GM19023 (cell line): ENCODE results near the gene FBXO46.
"Not testable (repeated sequence)": the region's sequence is repeated elsewhere in the genome, so short reads cannot be mapped to it uniquely, and the experiment has no call there.

Experiments used
- ATAC-seq: cut with Tn5 transposase; IDR thresholded peaks from one replicate; pipeline ENCODE4 v1.9.1; 2021; ENCODE audit warnings: mild to moderate bottlenecking, moderate library complexity; ENCODE audit not compliant: unreplicated experiment

FBXO46 gene

DNA sequence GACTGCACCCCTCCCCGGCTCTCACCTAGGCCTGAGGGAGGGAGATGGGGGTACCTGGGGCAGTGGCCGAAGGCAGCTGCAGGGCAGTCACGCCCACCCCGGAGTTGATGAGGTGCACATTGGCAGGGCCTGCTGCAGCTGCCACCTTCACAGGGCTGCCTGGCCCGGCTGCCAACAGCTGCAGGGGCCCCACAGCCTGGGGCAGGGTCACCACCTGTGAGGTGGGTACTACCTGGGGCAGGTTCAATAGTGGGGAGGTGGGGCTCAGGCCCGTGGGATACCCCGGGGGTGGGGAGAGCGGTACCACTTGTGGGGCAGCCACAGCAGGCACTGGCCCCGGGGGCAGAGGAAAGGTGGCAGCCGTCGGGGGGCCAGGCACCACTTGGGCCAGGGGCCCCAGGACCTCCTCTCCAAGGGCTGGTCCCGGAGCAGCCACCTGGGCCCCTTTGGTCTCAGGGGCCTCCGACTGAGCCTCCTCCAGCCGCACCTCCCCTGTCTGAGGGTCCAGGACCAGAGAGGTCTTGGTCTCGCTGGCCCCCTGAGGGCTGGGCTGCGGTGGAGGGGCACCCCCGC is 35.7 kb upstream of the FBXO46 start:
- no peak for ATAC-seq

DNA sequence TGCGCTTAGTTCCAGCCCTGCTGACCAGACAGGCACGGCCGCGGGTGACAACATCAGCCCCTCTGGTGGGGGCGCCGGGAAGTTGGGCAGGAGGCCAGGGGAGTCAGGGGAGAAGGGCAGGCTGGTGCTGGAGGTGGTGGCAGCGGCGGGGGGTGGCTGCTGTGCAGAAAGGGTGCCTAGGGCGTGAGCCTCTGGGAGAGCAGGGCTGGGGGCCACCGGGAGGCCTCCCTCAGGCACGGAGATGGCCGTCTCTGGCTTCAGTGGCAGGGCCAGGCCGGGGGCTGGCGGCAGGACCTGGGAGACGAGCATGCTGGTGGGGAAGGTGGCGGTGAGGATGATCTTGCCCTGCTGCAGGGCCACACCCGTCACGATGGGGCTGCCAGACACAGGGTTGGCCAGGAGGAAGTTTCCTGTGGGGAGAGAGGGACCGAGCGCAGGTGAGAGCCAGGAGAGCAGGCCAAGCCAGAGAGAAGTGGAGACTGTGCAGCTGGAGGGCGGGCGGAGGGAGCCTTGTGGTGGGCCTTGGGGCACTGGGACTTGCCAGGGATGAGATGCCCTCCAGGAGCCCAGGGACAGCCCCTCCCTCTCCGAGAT is 35.1 kb upstream of the FBXO46 start:
- ATAC-seq: no peak

DNA sequence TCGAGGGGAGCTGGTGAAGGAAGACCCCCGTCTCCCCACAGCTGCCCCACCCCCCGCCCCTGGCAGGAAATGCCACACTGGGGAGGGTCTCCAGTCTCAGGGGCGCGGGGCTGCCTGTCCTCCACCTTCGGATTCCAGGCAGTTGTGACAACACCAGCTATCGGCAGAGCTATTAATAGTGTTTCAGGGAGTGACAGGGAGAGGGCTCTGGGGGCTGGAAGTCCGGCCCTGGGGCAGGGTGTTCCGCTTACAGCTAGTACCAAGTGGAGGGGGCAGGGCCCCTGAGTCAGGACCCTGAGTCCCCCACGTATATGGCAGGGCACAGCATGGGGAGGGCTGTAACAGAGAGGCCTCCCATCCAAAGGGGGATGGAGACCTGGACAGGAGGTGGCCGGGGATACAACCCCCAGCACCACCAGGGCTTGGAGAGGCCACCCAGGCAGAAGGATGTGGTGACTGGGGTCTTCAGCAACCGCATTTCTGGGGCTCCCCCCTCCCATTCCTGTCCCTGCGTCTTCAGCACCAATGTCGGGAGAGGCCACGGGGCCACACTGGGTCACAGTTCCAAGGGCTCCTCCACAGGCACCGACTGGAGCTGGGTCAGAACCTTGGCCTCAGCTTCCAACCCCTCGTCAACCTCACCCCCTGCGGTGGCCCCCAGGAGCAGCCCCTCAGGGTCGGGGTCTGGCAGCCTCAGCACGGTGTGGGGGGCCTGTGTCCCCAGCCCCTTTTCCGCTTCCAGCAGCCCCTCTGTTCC is 34.4 kb upstream of the FBXO46 start:
- ATAC-seq: no peak

DNA sequence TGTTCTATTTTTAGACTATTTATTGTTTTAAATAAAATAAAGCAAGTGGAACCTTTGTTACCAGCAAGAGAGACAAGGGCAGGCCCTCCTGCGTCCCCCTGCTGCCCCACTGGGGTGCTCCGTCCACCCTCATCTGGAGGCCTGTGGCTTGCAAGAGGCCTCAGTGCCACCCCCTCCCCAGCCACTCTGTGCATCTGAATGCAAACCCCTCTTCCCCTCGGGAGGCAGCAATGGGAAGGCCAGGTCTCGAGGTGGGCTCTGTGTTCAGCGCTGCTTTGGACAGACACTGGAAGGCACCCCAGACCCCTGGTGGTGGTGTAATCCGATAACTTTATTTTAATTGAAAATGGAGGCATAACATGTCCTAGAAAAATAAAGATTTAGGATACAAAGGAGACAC is 33.8 kb upstream of the FBXO46 start:
- no peak for ATAC-seq

DNA sequence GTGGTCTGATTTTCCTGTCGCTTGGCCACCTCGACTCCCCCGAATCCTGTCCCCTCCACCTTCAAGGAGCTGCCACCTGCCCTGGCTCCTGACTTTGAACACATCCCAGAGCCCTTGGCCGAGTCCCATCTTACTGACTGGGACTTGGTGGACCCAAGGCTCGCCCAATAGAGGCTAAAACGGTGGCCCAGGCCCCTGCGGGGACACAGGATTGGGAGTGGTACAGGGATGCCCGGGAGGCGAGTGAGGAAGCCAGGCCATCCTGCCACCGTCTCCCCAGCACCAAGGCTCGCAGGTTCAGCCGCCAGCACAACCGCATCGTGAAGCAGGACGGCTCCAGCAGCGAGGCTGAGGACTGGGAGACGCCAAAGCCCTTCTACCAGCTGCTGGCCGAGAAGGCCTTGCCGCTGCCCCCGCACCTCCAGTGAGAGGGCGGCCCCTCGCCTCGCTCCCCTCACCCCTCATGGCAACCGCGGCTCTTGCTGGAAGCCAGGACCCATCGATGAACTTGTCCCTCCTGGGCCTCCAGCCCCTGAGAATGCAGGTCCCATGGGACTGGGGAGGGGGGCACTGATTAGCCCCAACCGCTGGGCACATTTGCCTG is 33.1 kb upstream of the FBXO46 start:
- ATAC-seq: no peak

DNA sequence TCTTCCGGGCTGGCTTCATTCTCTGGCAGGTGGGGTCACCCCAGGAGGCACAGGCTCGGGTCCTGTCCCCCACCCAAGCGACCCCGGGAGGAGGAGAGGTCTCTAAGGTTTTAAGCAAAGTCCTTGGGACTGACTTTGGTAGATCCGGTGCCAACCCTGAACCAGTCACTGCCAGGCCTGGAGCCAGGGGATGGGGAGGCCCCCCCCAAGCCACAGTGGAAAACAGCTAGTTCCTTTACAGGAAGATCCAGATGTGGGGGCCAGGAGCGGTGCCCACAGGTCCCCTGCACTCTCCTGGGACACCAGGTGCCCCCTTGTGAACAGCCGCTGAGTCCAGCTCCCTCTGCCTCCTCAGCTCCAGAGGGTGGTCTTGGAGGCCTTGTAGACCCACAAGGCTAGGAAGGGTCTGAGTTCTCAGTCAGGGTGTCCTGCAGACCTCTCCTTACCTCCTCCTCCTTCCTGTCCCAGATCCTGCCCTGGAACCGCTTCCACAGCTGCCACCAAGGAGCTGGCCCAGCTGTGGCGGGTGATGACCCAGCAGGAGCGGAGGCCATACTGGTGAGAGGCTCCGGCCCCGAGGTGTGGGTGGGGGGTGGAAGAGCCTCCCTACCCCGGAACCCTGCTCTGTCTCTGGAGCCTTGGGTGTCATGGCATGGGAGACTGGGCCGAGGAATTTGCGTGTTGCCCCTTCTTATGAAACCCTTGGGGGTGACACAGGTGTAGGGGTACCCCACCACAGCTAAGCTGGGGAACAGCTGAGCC is 32.4 kb upstream of the FBXO46 start:
- ATAC-seq: no peak

DNA sequence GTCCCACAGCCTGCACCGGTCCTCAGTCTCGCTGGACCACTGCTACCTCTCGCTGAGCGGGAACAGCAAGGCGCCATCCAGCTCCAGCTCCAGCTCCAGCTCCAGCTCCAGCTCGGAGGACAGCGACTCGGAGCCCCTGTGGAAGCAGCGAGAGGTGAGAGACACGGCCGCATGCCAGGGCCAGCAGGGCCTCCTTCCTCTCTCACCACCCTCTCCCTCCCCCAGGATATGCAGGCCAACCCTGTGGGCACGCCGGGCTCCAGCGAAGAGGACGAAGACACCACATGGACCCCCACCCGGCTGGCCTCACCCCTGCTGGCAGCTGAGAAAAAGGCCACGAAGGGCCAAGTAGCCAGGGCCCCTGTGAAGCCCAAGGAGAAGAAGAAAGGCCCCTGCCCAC is 31.0 kb upstream of the FBXO46 start:
- ATAC-seq: no peak

DNA sequence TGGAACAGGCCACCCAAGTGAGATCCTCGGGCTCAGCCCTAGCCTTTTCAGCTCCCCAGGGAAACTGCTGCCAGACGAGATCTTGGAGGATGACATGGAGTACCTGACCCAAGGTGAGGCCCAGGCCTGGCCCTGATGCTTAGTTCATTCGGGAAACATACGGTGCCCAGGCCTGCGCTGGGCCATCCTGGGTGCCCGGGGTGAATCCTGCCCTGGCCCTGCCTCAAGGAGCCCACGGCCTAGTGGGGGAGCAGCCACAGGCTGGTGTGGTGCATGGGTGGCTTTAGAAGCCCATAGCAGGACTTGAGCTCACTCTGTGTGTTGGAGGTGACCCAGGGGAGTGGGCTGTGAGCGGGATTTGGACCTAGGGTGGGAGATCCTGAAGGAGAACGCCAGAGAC is 28.2 kb upstream of the FBXO46 start:
- ATAC-seq: no peak

DNA sequence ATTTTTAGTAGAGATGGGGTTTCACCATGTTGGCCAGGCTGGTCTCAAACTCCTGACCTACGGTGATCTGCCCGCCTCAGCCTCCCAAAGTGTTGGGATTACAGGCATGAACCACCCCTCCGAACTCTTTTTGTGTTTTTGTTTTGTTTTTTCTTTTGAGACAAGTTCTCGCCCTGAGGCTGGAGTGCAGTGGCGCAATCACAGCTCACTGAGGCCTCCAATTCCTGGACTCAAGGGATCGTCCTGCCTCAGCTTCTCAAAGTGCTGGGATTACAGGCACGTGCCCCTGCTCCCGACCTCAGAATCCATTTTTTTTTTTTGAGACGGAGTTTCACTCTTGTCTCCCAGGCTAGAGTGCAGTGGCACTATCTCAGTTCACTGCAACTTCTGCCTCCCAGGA is 27.0 kb upstream of the FBXO46 start:
- no peak for ATAC-seq

DNA sequence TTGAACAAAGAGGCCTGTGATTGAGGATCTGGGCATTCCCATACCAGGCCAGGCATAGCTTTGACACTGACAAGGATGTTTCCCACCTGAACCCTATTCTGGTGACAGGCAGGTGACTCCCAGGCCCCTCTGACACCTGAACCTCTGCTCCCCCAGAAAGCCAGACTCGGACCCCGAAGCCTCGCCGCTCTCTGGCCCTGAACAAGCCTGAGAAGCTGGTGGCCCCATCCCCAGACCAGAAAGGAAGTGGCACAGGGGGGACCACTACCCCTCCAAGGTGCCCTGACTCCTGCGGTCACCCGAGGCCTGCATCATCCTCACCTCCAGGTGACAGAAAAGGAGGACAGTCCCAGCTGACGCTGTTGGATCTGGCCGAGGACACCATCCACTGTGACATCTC is 23.6 kb upstream of the FBXO46 start:
- no peak for ATAC-seq

DNA sequence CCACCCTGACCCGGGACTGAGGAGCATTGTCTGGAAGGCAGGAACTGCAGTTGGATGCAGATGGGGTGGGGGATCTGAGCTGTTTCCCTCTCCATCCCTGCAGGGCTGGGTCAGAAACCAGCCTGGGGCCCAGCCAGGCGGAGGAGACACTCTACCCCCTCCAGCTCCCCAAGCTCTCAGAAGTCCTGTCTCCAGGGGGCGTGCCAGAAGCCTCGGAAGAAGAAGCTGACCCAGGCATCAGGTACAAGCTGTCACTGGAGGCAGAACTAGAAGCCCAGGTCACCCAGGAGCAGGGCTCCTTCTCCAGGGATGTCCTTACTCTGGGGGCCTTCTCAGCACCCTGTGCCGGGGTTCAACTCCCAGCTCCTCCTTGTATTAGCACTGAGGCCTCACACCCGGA is 22.9 kb upstream of the FBXO46 start:
- no peak for ATAC-seq

DNA sequence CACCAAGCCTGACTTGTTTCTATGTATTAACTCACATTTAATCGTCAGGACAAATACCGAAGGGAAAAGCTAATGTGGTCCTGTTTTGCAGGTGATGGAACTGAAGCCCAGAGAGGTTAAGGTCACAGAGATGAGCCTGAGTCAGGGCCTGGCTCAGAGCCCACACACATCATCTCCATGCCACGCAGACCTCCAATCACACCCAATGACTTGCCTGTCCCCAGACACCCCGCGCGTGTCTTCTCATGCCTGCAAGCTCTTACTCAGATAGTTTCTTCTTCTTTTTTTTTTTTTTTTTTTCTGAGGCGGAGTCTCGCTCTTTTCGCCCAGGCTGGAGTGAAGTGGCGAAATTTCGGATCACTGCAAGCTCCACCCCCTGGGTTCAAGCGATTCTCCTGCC is 21.9 kb upstream of the FBXO46 start:
- no peak for ATAC-seq

DNA sequence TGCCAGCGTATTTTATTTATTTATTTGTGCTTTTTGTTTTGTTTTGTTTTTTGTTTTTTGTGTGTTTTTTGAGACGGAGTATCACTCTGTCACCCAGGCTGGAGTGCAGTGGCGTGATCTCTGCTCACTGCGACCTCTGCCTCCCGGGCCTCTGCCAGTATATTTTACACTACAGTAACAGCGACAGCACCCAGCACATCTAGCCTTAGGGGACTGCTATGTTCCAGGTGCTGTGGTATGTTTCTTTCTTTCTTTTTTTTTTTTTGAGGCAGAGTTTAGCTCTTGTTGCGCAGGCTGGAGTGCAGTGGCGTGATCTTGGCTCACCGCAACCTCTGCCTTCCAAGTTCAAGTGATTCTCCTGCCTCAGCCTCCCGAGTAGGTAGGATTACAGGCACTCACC is 20.8 kb upstream of the FBXO46 start:
- not testable (repeated sequence) for ATAC-seq

DNA sequence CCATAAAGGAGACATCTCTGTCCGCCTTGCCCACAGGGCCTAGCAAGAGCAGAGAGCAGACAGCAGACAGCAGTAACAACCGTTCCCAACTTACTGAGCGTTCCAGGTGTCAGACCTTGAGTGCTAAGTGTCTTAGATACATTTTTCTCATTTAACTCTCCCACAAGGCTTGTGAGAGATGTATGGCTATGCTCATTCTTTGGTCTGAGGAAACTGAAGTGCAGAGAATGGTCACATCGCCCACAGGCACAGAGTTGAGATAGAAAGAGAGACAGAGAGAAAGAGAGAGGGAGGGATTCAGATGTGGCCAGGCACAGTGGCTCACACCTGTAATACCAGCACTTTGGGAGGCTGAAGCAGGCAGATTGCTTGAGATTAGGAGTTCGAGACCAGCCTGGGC is 16.8 kb upstream of the FBXO46 start:
- ATAC-seq: no peak

DNA sequence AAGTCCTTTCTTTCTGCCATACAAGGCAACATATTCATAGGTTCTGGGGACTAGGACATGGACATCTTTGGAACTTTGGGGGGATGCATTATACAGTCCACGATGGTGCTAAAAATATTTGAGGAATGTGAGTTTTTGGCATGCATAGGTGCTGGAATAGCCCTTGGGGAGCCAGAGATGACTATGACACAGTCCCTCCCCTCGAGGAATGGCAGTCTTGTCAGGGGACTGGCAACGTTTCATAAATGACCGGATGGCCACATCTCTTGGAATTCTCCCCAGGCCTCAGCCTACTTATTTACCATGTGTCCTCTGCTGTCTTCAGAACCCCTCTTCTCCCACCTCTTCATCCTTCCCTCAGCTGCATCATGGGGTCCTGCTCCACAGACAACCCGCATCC is 16.2 kb upstream of the FBXO46 start:
- ATAC-seq: no peak

DNA sequence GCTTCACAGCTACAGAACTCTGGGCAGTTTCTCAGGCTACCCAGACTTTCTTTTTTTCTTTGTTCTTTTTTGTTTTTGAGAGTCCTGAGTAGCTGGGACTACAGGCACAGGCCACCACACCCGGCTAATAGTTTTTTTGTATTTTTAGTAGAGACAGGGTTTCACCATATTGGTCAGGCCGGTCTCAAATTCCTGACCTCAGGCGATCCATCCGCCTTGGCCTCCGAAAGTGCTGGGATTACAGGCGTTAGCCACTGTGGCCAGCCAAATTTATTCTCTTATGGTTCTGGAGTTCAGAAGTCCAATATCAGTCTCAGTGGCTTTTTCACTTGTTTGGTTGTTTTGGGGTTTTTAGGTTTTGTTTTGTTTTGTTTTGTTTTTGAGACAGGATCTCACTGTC is 14.9 kb upstream of the FBXO46 start:
- ATAC-seq: no peak

DNA sequence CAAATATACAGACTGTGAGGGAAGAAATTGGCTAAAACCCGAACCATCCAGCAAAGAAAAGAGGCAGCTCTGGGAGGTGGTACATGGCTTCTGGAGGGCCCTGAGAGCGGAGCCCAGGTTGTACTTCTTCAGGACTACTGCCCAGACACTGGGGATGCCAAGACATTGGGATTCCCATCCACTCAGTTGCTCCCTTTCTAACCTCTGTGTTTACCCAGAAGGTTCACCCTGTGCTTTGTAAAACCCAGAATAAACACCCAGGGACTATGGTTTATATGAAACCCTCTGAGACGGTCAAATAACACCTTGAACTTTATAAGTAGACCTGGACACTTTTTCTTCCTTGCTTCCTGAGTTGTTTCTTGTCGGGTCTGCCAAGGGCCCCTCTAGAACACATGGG is 12.3 kb upstream of the FBXO46 start:
- no peak for ATAC-seq

DNA sequence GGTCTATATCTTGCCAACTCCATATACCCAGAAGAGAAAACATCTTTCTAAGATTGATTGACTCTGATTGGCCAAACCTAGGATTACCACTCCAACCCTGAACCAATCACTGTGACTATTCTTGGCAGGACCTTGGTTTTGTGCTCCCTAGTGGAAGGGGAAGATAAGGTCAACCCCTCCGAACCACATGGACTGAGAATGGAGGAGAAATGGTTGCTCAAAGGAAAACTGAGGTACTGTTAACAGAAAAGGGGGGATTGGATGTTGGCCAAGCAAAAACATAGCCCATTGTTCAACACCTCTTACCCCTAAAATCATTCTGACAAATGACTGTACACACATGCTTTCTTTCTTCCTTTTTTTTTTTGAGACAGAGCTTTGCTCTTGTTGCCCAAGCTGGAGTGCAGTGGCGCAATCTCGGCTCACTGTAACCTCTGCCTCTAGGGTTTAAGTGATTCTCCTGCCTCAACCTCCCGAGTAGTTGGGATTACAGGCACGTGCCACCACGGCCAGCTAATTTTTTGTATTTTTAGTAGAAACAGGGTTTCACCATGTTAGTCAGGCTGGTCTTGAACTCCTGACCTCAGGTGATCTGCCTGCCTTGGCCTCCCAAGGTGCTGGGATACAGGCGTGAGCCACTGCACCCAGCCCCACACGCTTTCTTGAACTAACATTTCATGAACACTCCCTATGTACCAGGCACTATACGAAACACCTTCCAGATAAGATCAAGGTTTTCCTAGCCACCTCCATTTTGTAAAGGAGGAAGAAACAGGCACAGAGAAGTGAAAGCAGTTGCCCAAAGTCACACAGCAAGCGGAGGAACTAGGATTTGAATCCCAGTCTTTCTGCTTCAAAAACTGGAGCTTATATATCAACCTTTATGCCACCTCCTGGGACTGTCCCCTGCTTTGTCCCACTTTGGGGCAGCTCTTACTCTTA is 9.1 kb upstream of the FBXO46 start:
- ATAC-seq: no peak

DNA sequence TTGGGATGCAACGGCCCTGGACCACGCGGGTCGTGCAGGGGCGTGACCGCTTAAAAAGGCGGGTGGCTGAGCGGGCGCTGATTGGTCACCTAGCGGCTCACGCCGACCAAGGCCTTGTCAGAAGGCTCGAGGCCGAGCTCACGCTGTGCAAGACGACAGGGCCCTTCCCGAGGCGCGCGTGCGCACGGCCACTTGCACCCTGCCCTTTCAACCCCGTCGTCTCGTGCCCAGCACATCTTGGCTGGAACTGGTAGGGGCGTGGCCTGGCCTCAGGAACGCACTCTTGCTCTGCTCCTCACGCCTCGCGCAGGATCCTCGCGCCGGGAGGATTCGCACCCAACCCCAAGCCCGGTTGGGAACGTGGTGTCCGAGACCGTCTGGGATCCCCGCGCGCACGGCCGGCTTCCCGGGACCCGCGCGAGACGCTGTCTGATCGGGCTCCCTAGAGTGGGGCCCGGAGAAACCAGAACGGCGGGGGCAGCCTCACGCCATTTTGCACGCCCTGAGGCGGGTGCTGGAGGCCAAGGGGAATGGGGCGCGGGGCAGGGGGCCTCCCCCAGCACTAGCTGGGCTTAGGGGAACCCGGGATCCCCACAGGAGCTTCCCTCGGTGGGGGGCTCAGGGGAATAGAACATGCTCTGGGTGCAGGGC is 2.6 kb upstream of the FBXO46 start, which contains the start of gene MEIOSIN:
TSS of gene MEIOSIN (plus strand) at position 280 of the 651 bp plus-strand sequence. CDS start 1,938 bp downstream, outside the sequence.
- no peak for ATAC-seq
